Left cardiac atrium (tissue), 4 donors: ENCODE data around the gene RRP1B. TPM values are rescaled to one million over a fixed set of nuclear protein-coding genes. Genes with fewer than 3 reads are reported as not detected.
"Not testable (repeated sequence)": the region's sequence is repeated elsewhere in the genome, so short reads cannot be mapped to it uniquely, and the experiment has no call there.

Source experiments
- ATAC-seq, 2 donors: fragments of 200-7000 bp; cut with Tn5 transposase; one replicate each; pipeline ENCODE4 v1.9.1; 2020; ENCODE audit warnings: mild to moderate bottlenecking in 2 of 2, moderate library complexity in 2 of 2
- DNase-seq: peaks from one replicate; pipeline ENCODE4 v3.0.0-alpha.2; 2020
- intact Hi-C, 2 donors: fragments of 100-400 bp; cut with DNase I; formaldehyde crosslinking; loops; one replicate each; pipeline versions ENCODE4 v1.14.1 to v1.15.1; 2022 to 2023
- total RNA-seq, 2 donors: library from RNA; stranded (reverse); fragmentation: NEBNext Ultra II Directional; extraction: Animal tissue kit (Norgen Biotek cat#: 25700); gene quantifications; one replicate each; pipeline ENCODE4 v1.2.1, GENCODE V29; 2021
- donor health status: DM: no; HTN: yes; CAD: no.
- donor health status: DM: no; HTN: yes; CAD: no; lungs with severe emphysema.
- donor health status: DM: yes; HTN: yes; CAD: no.
- donor health status: Dilated cardiomyopathy.

RRP1B gene
- total RNA-seq, 2 donors from 2014 or later = 11.0 to 14.2 TPM

- intact Hi-C loops = no loop called here
- ATAC-seq (no peak), DNase-seq (no peak)
Measured at GRCh38 chr21:43691086-43691795, 31.9 kb downstream of the RRP1B start.

GRCh38 chr21:43691801-43692200 is 32.4 kb downstream of the RRP1B start:
- intact Hi-C loops = no loop called here
- DNase-seq = no peak
- ATAC-seq = no peak

GRCh38 chr21:43692949-43693348 is 33.6 kb downstream of the RRP1B start:
- no peak for ATAC-seq
- intact Hi-C loops = no loop called here
- DNase-seq = no peak

- DNase-seq = no peak
- intact Hi-C loops = no loop called here
- ATAC-seq = no peak
Measured at GRCh38 chr21:43693981-43694380, 34.6 kb downstream of the RRP1B start.

- intact Hi-C loops = no loop called here
- no peak for DNase-seq
- ATAC-seq = no peak
Measured at GRCh38 chr21:43694437-43695079, 35.2 kb downstream of the RRP1B start.

GRCh38 chr21:43696214-43696613 is 36.9 kb downstream of the RRP1B start:
- intact Hi-C loops = no loop called here
- ATAC-seq = no peak
- no peak for DNase-seq

GRCh38 chr21:43697758-43698643 is 38.6 kb downstream of the RRP1B start:
- no peak for DNase-seq
- ATAC-seq = no peak
- intact Hi-C loops = no loop called here

- DNase-seq, ATAC-seq, intact Hi-C loops: not testable (repeated sequence)
Measured at GRCh38 chr21:43699492-43699777, 40.1 kb downstream of the RRP1B start.

- no peak for DNase-seq
- intact Hi-C loops = no loop called here
- no peak for ATAC-seq
Measured at GRCh38 chr21:43699933-43700599, 40.7 kb downstream of the RRP1B start.

- intact Hi-C loops = no loop called here
- ATAC-seq (peak; percentile 29 to 36), DNase-seq (no peak)
Measured at GRCh38 chr21:43701936-43702784, 42.8 kb downstream of the RRP1B start.

GRCh38 chr21:43702785-43703034 is 43.4 kb downstream of the RRP1B start:
- DNase-seq = no peak
- intact Hi-C loops = no loop called here
- ATAC-seq = peak; percentile 21 to 42

- DNase-seq (peak; percentile 72), ATAC-seq (peak; percentile 62 to 75)
- intact Hi-C loops = no loop called here
Measured at GRCh38 chr21:43703035-43703880, 43.9 kb downstream of the RRP1B start.

GRCh38 chr21:43707462-43707861 is 48.1 kb downstream of the RRP1B start:
- ATAC-seq (no peak), DNase-seq (no peak)
- intact Hi-C loops = no loop called here

GRCh38 chr21:43708745-43709381 is 49.5 kb downstream of the RRP1B start:
- DNase-seq (no peak), ATAC-seq (no peak)
- intact Hi-C loops = no loop called here

- no peak for DNase-seq
- intact Hi-C loops = loop anchor here in 1 of 2 donors (10.0 kb wide), 1 partner anchor 48 kb away; no protein-coding TSS in a partner anchor
- peak; percentile 36 to 45 for ATAC-seq
Measured at GRCh38 chr21:43712268-43712942, 53.0 kb downstream of the RRP1B start.

GRCh38 chr21:43713123-43713522 is 53.8 kb downstream of the RRP1B start:
- DNase-seq, ATAC-seq: not testable (repeated sequence)
- intact Hi-C loops = loop anchor here in 1 of 2 donors (10.0 kb wide), 1 partner anchor 48 kb away; no protein-coding TSS in a partner anchor
